Endometrium (tissue), 2 donors: ENCODE measurements around the gene SMAD6.
"Not testable (repeated sequence)": the region's sequence is repeated elsewhere in the genome, so short reads cannot be mapped to it uniquely, and the experiment has no call there.

Source experiments
- FAIRE-seq: peaks from 2 replicates; lab custom pipeline; 2012; peaks lifted over from hg19 to GRCh38; lab: Jason Lieb, UNC
- donor health status: control.
- donor health status: control.

Gene SMAD6

GRCh38 chr15:66677336-66677735, 24.7 kb upstream of the SMAD6 start:
- FAIRE-seq = no peak

DNA sequence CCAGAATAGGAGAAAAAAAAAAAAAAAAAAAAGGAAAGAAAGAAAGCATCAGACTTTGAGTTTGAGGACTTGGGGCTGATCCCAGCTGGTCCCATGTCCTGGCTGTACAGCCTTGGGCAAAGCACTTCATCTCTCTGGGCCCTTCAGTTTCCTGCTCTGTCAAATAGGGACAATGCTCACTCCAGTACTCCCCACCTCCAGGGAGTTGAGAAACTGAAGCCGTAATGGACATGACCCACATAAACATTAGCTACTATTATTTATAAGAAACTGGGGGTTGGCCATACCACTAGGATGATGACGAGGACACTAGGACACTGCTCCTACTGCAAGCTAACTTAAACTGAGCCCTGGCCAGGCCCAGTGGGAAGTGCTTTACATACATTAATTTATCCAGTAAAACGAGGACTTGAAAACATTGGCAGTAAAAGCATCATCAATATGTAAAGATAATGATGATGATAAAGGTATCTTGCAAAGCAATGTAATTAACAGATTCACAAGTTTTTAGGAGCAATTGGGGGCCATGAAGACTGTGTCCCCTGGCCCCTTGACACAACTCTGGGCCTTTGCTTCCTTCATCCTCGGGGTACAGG, 22.9 kb upstream of the SMAD6 start:
- no peak for FAIRE-seq

- FAIRE-seq = no peak
Observed at GRCh38 chr15:66679657-66680108, 22.4 kb upstream of the SMAD6 start.

DNA sequence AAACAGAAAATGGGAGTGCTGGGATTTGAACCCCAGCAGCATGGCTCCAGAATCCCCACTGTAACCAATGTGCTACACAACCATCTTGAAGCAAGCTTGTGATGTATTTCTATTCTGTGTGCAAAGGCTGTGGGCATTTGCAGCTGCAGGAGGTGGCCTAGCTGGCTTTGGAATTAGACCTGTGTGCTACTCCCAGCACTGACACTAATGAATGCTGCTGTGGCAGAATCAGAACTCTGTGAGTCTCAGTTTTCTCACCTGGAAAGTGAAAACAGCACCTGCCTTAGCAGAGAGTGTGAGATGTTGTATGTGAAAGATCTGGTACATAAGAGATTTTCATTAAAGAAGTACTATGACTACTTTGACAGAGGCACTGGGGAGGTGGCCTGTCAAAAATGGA, 21.5 kb upstream of the SMAD6 start:
- no peak for FAIRE-seq

DNA sequence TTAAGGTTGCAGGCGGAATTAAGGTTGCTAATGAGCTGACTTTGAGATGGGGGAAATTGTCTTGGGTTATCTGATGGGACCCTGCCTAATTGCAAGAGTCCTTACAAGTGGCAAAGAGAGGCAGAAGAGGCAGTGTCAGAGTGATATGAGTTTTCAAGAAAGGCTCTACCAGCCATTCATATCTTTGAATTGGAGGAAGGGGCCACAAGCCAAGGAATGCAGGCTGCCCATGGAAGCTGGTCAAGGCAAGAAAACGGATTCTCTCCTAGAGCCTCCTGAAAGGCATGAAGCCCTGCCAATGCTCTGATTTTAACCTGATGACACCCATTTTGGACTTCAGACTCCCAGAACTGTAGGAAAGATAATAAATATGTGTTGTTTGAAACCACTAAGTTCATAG, 20.6 kb upstream of the SMAD6 start:
- FAIRE-seq = no peak

- FAIRE-seq = no peak
Observed at GRCh38 chr15:66682246-66682645, 19.8 kb upstream of the SMAD6 start.

DNA sequence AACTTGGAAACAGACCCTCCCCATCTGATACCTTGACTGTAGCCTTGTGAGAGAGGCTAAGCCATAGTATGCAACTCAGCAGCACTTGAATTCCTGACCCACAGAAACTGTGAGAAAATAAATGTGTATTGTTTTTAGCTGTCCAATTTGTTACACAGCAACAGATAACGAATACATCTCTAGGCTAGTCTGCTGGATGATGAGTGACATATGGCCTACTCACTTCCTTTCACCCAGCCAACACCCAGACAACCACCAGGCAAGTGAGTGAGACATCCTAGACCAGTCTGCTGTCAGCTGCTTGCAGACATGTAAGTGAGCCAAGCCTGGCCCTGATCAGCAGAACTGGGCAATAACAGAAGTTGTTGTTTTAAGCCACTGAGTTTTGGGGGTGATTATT, 19.2 kb upstream of the SMAD6 start:
- no peak for FAIRE-seq

GRCh38 chr15:66684136-66684681, 17.8 kb upstream of the SMAD6 start:
- no peak for FAIRE-seq

DNA sequence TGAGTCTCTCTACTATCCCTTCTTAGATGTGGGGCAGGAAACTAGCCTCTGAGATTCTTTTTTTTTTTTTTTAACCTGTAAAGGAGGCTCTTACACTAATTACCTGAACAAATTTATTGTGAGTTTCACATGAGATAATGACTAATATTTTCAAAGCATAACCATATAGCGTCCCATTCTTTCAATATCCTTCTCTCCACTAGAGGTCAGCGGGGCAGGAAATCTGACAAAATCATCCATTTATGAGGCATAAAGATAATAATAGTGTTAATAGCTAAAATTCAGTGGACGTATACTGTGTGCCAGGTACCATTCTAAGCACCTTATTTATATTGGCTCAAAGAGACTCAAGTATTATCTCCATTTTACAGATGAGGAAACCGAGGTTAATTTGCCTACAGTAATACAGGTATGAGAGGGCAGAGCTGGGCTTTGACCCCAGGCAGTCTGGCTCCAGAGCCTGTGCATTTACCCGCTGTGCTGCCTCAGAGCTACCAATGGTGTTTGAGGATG, 16.3 kb upstream of the SMAD6 start:
- no peak for FAIRE-seq

GRCh38 chr15:66690912-66691311, 11.1 kb upstream of the SMAD6 start:
- FAIRE-seq = not testable (repeated sequence)

GRCh38 chr15:66691727-66692126, 10.3 kb upstream of the SMAD6 start:
- no peak for FAIRE-seq

GRCh38 chr15:66692391-66692790, 9.6 kb upstream of the SMAD6 start:
- FAIRE-seq = no peak

- no peak for FAIRE-seq
Observed at GRCh38 chr15:66692808-66693596, 9.0 kb upstream of the SMAD6 start.

- no peak for FAIRE-seq
Observed at GRCh38 chr15:66696770-66697169, 5.3 kb upstream of the SMAD6 start.

- FAIRE-seq = no peak
Observed at GRCh38 chr15:66698318-66698961, 3.6 kb upstream of the SMAD6 start.

- FAIRE-seq = no peak
Observed at GRCh38 chr15:66698971-66699370, 3.1 kb upstream of the SMAD6 start.

DNA sequence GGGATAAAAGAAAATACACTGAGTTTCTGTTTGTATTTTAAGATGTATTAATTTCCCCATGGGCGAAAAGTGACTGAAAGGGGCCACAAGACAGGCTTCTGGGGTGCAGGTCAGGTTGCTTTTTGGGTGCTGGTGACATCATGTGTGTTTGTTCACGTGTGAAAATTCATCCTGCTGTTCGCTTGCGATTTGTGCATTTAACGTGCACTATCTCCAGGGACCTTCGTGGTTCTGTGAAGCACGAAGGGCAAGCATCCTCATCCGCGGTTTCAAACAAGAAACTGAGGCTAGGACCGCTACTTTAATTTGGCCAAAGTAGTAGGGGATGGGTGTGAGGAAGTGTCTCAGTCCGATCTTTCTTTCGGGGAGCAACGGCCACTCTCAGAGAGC, 1.6 kb upstream of the SMAD6 start:
- no peak for FAIRE-seq

DNA sequence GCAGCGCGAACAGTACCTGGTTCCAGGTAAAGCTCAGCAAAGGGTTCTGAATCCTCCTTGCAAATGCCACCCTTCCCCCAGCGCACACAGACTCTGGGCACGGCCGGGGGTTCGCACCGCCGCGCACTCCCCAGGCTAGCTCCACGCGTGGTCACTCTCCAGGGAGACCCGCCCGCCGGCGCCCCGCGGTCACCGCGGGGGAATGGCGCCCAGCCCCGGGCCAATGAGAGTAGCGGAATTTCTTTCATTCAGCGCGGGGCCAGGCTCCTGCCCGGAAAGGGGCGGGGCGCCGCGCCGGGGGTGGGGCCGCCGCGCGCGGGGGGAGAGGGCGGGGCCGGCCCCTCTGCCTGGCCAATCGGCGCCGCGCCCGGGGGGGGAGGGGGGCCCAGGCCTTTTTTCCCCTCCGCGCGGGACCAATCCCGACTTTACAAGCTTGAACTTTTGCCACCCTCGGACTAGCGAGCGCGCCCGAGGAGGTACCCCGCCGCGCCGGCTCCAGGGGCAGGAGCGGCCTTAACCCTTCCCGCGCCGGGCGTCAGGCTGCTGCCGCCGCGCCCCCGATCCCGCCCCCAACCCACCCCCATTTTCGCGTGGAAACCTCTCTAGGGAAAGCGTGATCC, 1.1 kb upstream of the SMAD6 start:
- FAIRE-seq = no peak

DNA sequence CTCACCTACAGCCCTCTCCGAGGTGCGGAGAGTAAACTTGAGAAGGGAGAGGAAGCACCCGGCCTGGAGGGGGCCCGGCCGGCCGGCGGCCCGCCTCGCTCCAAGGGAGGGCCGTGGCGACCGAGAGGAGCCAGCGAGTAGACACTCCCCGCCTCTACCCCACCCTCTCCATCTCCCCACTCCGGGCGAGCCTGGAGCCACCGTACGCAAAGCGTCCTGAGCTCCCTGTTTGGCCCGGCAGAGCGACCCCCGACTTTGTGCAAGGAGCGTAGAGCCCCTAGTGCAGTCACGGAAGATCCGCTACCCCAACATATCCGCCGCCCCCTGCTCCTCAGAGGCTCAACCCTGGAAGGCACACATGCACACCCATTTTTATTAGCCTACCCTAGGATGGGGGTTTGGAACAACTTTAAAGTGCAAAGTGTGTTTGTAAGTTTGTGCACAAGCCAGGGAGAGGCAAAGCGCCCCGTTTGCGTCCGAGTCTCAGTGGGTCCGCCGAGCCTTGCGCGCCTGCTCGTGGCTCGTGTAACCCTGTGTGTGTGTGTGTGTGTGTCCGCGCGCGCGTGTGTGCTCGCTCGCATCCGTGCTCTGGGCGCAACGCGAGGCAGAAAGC, 508 bp upstream of the SMAD6 start:
- no peak for FAIRE-seq

GRCh38 chr15:66702787-66703539, 927 bp downstream of the SMAD6 start:
- FAIRE-seq = no peak

GRCh38 chr15:66703540-66703941, 1.5 kb downstream of the SMAD6 start:
- no peak for FAIRE-seq
